OCI-LY3 (cell line): ENCODE measurements around the gene DBET.
"Not testable (repeated sequence)": the region's sequence is repeated elsewhere in the genome, so short reads cannot be mapped to it uniquely, and the experiment has no call there.

Source experiments
- EZH2phosphoT487 ChIP-seq: fragments of 200-600 bp; shearing (Covaris generic); IDR thresholded peaks from 2 replicates; pipeline ENCODE4 v1.6.1; 2018; ENCODE audit warnings: antibody characterized with exemption, mixed run types, low read depth
- TF ChIP-seq, protein P1 (sequence below): fragments of 200-600, 300-600 bp; sonication (generic); IDR thresholded peaks from 2 replicates; pipeline ENCODE4 v1.5.1; 2014; ENCODE audit warnings: antibody characterized with exemption, low read length, low read depth

DNA sequence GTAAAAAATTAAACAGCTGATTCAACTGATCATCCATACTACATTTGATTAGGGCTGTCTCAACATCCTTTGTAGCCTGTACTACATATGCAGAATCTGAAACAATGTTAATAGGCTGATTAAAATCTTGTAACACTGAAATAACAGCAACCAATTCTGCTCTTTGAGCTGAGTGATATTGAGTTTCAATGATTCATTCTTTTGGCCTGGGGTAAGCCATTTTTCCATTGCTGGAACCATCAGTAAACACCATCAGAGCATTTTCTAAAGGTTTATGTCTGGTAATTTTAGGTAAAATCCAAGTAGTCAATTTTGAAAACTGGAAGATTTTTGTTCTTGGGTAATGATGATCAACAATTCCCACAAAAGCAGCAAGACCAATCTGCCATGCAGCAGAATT lies 45.7 kb downstream of the DBET start:
- TF ChIP-seq, protein P1, sequence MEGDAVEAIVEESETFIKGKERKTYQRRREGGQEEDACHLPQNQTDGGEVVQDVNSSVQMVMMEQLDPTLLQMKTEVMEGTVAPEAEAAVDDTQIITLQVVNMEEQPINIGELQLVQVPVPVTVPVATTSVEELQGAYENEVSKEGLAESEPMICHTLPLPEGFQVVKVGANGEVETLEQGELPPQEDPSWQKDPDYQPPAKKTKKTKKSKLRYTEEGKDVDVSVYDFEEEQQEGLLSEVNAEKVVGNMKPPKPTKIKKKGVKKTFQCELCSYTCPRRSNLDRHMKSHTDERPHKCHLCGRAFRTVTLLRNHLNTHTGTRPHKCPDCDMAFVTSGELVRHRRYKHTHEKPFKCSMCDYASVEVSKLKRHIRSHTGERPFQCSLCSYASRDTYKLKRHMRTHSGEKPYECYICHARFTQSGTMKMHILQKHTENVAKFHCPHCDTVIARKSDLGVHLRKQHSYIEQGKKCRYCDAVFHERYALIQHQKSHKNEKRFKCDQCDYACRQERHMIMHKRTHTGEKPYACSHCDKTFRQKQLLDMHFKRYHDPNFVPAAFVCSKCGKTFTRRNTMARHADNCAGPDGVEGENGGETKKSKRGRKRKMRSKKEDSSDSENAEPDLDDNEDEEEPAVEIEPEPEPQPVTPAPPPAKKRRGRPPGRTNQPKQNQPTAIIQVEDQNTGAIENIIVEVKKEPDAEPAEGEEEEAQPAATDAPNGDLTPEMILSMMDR: not testable (repeated sequence)
- TF ChIP-seq EZH2phosphoT487: not testable (repeated sequence)
